ENCODE data around the gene GLIS2. TPM values are rescaled to one million over a fixed set of nuclear protein-coding genes. Genes with fewer than 3 reads are reported as not detected.

GLIS2 gene
- total RNA-seq, 1 donor from 2014 or later: 62.8 TPM

- H3K36me3 Mint-ChIP-seq (ENCODE audit: low read depth): peaks cover 2% of the 10 kb centered on the region
- no peak for DNase-seq (ENCODE audit: low spot score)
- H3K27ac Mint-ChIP-seq (ENCODE audit: unreplicated experiment): peak overlapping the region; percentile 94
- peak overlapping the region; percentile 36 for H3K4me3 Mint-ChIP-seq (ENCODE audit: unreplicated experiment)
- TF ChIP-seq CTCF (IDR thresholded peaks at IDR 0.05): no peak
- no peaks in the 10 kb centered on the region for H3K27me3 Mint-ChIP-seq (ENCODE audit: low read depth)
- no peaks in the 10 kb centered on the region for H3K9me3 Mint-ChIP-seq (ENCODE audit: low read depth)
- H3K4me1 Mint-ChIP-seq (ENCODE audit: low read depth): peaks cover 35% of the 10 kb centered on the region
Measured at GRCh38 chr16:4370570-4371356, 54.9 kb downstream of the GLIS2 start.

GRCh38 chr16:4371357-4372000, 55.6 kb downstream of the GLIS2 start, which contains the start of gene VASN:
TSS of gene VASN (plus strand) at chr16:4371848. CDS start at chr16:4380878, 9,030 bp downstream.
- no peaks in the 10 kb centered on the region for H3K9me3 Mint-ChIP-seq (ENCODE audit: low read depth)
- no peak for TF ChIP-seq CTCF (IDR thresholded peaks at IDR 0.05)
- no peaks in the 10 kb centered on the region for H3K27me3 Mint-ChIP-seq (ENCODE audit: low read depth)
- peak within 1 kb of the TSS; percentile 96 for H3K27ac Mint-ChIP-seq (ENCODE audit: unreplicated experiment)
- peaks cover 42% of the 10 kb centered on the region for H3K4me1 Mint-ChIP-seq (ENCODE audit: low read depth)
- H3K4me3 Mint-ChIP-seq (ENCODE audit: unreplicated experiment): peak within 1 kb of the TSS; percentile 88
- DNase-seq (ENCODE audit: low spot score): no peak
- H3K36me3 Mint-ChIP-seq (ENCODE audit: low read depth): peaks cover 2% of the 10 kb centered on the region

- Mint-ChIP-seq H3K27me3 (ENCODE audit: low read depth) (no peaks in the 10 kb centered on the region), H3K36me3 (ENCODE audit: low read depth) (peaks cover 2% of the 10 kb centered on the region), H3K27ac (ENCODE audit: unreplicated experiment) (peak overlapping the region; percentile 96), H3K9me3 (ENCODE audit: low read depth) (no peaks in the 10 kb centered on the region), H3K4me1 (ENCODE audit: low read depth) (peaks cover 48% of the 10 kb centered on the region), H3K4me3 (ENCODE audit: unreplicated experiment) (peak overlapping the region; percentile 88)
- no peak for TF ChIP-seq CTCF (IDR thresholded peaks at IDR 0.05)
- DNase-seq (ENCODE audit: low spot score): no peak
Measured at GRCh38 chr16:4372001-4372577, 56.2 kb downstream of the GLIS2 start.

GRCh38 chr16:4372578-4373355, 56.9 kb downstream of the GLIS2 start:
- DNase-seq (ENCODE audit: low spot score): no peak
- Mint-ChIP-seq H3K9me3 (ENCODE audit: low read depth) (no peaks in the 10 kb centered on the region), H3K27me3 (ENCODE audit: low read depth) (no peaks in the 10 kb centered on the region), H3K4me3 (ENCODE audit: unreplicated experiment) (peak overlapping the region; percentile 88), H3K27ac (ENCODE audit: unreplicated experiment) (peak overlapping the region; percentile 96), H3K36me3 (ENCODE audit: low read depth) (peaks cover 2% of the 10 kb centered on the region), H3K4me1 (ENCODE audit: low read depth) (peaks cover 55% of the 10 kb centered on the region)
- TF ChIP-seq CTCF (IDR thresholded peaks at IDR 0.05): no peak
